HepG2 (cell line): ENCODE results near the gene MAN1A1.

Experiments
- CTCF ChIP-seq: sonication (generic); formaldehyde crosslinking; IDR thresholded peaks from 2 replicates; pipeline ENCODE4 v1.5.0; 2020; ENCODE audit warnings: mild to moderate bottlenecking, missing genetic modification reagents, moderate library complexity
- FOXO4 ChIP-seq: sonication (generic); formaldehyde crosslinking; conservative IDR thresholded peaks from 2 replicates; pipeline ENCODE4 v1.8.1; 2023; ENCODE audit warnings: missing genetic modification reagents
- HNRNPK ChIP-seq: fragments of 200-400 bp; formaldehyde crosslinking; IDR thresholded peaks from 2 replicates; pipeline ENCODE4 v1.6.1; 2018; ENCODE audit warnings: low read length, low read depth, moderate library complexity, mild to moderate bottlenecking; ENCODE audit not compliant: poor library complexity, severe bottlenecking
- JUNB ChIP-seq: sonication (generic); formaldehyde crosslinking; IDR thresholded peaks from 2 replicates; pipeline ENCODE4 v1.8.0; 2022; ENCODE audit warnings: missing genetic modification reagents, mild to moderate bottlenecking, borderline replicate concordance
- KLF16 ChIP-seq, 2 experiments: sonication (generic) in 1 of 2; formaldehyde crosslinking in 1 of 2; IDR thresholded peaks; 2 replicates each; pipeline versions ENCODE4 v1.6.1 to v1.8.0; 2016 to 2023; ENCODE audit warnings: missing genetic modification reagents in 2 of 2, missing compliant biosample characterization in 1 of 2
- MAX ChIP-seq: IDR thresholded peaks from 2 replicates; pipeline ENCODE4 v1.6.1; 2012; ENCODE audit warnings: inconsistent platforms
- MYC ChIP-seq: sonication (generic); formaldehyde crosslinking; IDR thresholded peaks from 2 replicates; pipeline ENCODE4 v1.9.0; 2021; ENCODE audit warnings: missing genetic modification reagents, borderline replicate concordance
- NFRKB ChIP-seq: fragments of 450-650 bp; IDR thresholded peaks from 2 replicates; pipeline ENCODE4 v1.6.1; 2017
- POLR2A ChIP-seq, 2 experiments: IDR thresholded peaks; 2 replicates each; pipeline ENCODE4 v1.6.1; 2011; ENCODE audit warnings: low read depth in 2 of 2, low read length in 2 of 2, mild to moderate bottlenecking in 1 of 2, moderate library complexity in 1 of 2; ENCODE audit not compliant: insufficient read depth in 1 of 2
- PRPF4 ChIP-seq: fragments of 200-400 bp; formaldehyde crosslinking; IDR thresholded peaks from 2 replicates; pipeline ENCODE4 v1.6.1; 2016; ENCODE audit warnings: low read length, low read depth; ENCODE audit not compliant: poor library complexity, severe bottlenecking
- SRSF1 ChIP-seq: fragments of 200-400 bp; formaldehyde crosslinking; optimal IDR thresholded peaks from 2 replicates; pipeline ENCODE3; 2017; ENCODE audit warnings: mild to moderate bottlenecking, low read depth, low read length, moderate library complexity
- TAF1 ChIP-seq: sonication (generic); formaldehyde crosslinking; IDR thresholded peaks from 2 replicates; pipeline ENCODE4 v1.4.0; 2020; ENCODE audit warnings: missing genetic modification reagents

GRCh38 chr6:119174085-119174445 lies 175.5 kb downstream of the MAN1A1 start:
- no peak for TF ChIP-seq CTCF
- TF ChIP-seq FOXO4 (CRISPR knock-in tag) = no peak
- TF ChIP-seq JUNB (CRISPR knock-in tag) = no peak
- no peak for TF ChIP-seq POLR2A (IDR thresholded peaks at IDR 0.05; ENCODE audit: insufficient read depth in 1 of 2, low read depth in 2 of 2, low read length in 2 of 2)
- TF ChIP-seq NFRKB = no peak
- no peak for TF ChIP-seq MYC (CRISPR knock-in tag)
- no peak for TF ChIP-seq PRPF4
- no peak for TF ChIP-seq TAF1 (CRISPR knock-in tag)
- no peak for TF ChIP-seq SRSF1
- no peak for TF ChIP-seq KLF16 (CRISPR knock-in tag; IDR thresholded peaks at IDR 0.05)
- no peak for TF ChIP-seq HNRNPK
- no peak for TF ChIP-seq MAX
